Measurements from ENCODE around the gene LHFPL2.
"Not testable (repeated sequence)": the region's sequence is repeated elsewhere in the genome, so short reads cannot be mapped to it uniquely, and the experiment has no call there.

Gene LHFPL2

GRCh38 chr5:78475370-78475769, 173.2 kb downstream of the LHFPL2 start:
- H3K4me3 ChIP-seq (ENCODE audit: low read length), result no peak overlapping the region
- H3K4me1 ChIP-seq (ENCODE audit: control insufficient read depth, low read depth, low read length), result no peaks in the 10 kb centered on the region
- no peak overlapping the region for H3K27ac ChIP-seq (ENCODE audit: low read length)
- H3K9ac ChIP-seq (ENCODE audit: low read length), result no peak overlapping the region
- no peaks in the 10 kb centered on the region for H3K27me3 ChIP-seq (ENCODE audit: control insufficient read depth, insufficient read depth, low read length)
- no peaks in the 10 kb centered on the region for H3K9me3 ChIP-seq (ENCODE audit: control insufficient read depth, low read depth, low read length)
- H3K36me3 ChIP-seq (ENCODE audit: control insufficient read depth, low read depth, low read length), result no peaks in the 10 kb centered on the region

- no peaks in the 10 kb centered on the region for H3K27me3 ChIP-seq (ENCODE audit: control insufficient read depth, insufficient read depth, low read length)
- H3K4me1 ChIP-seq (ENCODE audit: control insufficient read depth, low read depth, low read length), result no peaks in the 10 kb centered on the region
- no peaks in the 10 kb centered on the region for H3K36me3 ChIP-seq (ENCODE audit: control insufficient read depth, low read depth, low read length)
- no peak overlapping the region for H3K27ac ChIP-seq (ENCODE audit: low read length)
- H3K9ac ChIP-seq (ENCODE audit: low read length), result no peak overlapping the region
- H3K9me3 ChIP-seq (ENCODE audit: control insufficient read depth, low read depth, low read length), result no peaks in the 10 kb centered on the region
- H3K4me3 ChIP-seq (ENCODE audit: low read length), result no peak overlapping the region
These were observed 174.8 kb downstream of the LHFPL2 start for GRCh38 chr5:78473751-78474150.

GRCh38 chr5:78472469-78473106, 176.0 kb downstream of the LHFPL2 start:
- Histone ChIP-seq H3K9me3 (ENCODE audit: control insufficient read depth, low read depth, low read length) (no peaks in the 10 kb centered on the region), H3K36me3 (ENCODE audit: control insufficient read depth, low read depth, low read length) (no peaks in the 10 kb centered on the region), H3K4me1 (ENCODE audit: control insufficient read depth, low read depth, low read length) (no peaks in the 10 kb centered on the region), H3K9ac (ENCODE audit: low read length) (no peak overlapping the region), H3K4me3 (ENCODE audit: low read length) (no peak overlapping the region), H3K27ac (ENCODE audit: low read length) (no peak overlapping the region), H3K27me3 (ENCODE audit: control insufficient read depth, insufficient read depth, low read length) (no peaks in the 10 kb centered on the region)

GRCh38 chr5:78471896-78472295, 176.7 kb downstream of the LHFPL2 start:
- Histone ChIP-seq H3K4me3 (ENCODE audit: low read length) (no peak overlapping the region), H3K4me1 (ENCODE audit: control insufficient read depth, low read depth, low read length) (no peaks in the 10 kb centered on the region), H3K27ac (ENCODE audit: low read length) (no peak overlapping the region), H3K27me3 (ENCODE audit: control insufficient read depth, insufficient read depth, low read length) (no peaks in the 10 kb centered on the region), H3K9me3 (ENCODE audit: control insufficient read depth, low read depth, low read length) (no peaks in the 10 kb centered on the region), H3K36me3 (ENCODE audit: control insufficient read depth, low read depth, low read length) (no peaks in the 10 kb centered on the region), H3K9ac (ENCODE audit: low read length) (no peak overlapping the region)

GRCh38 chr5:78467752-78468357, 180.7 kb downstream of the LHFPL2 start:
- Histone ChIP-seq H3K36me3 (ENCODE audit: control insufficient read depth, low read depth, low read length) (no peaks in the 10 kb centered on the region), H3K4me3 (ENCODE audit: low read length) (no peak overlapping the region), H3K27me3 (ENCODE audit: control insufficient read depth, insufficient read depth, low read length) (no peaks in the 10 kb centered on the region), H3K4me1 (ENCODE audit: control insufficient read depth, low read depth, low read length) (no peaks in the 10 kb centered on the region), H3K9me3 (ENCODE audit: control insufficient read depth, low read depth, low read length) (no peaks in the 10 kb centered on the region), H3K27ac (ENCODE audit: low read length) (no peak overlapping the region), H3K9ac (ENCODE audit: low read length) (no peak overlapping the region)

GRCh38 chr5:78467140-78467539, 181.4 kb downstream of the LHFPL2 start:
- Histone ChIP-seq H3K4me1 (ENCODE audit: control insufficient read depth, low read depth, low read length) (no peaks in the 10 kb centered on the region), H3K36me3 (ENCODE audit: control insufficient read depth, low read depth, low read length) (no peaks in the 10 kb centered on the region)

GRCh38 chr5:78458843-78459242, 189.7 kb downstream of the LHFPL2 start:
- H3K27ac ChIP-seq (ENCODE audit: low read length), result no peak overlapping the region

More at GRCh38 chr5:78467140-78467539, 181.4 kb downstream of the LHFPL2 start:
- no peaks in the 10 kb centered on the region for H3K9me3 ChIP-seq (ENCODE audit: control insufficient read depth, low read depth, low read length)
- H3K27ac ChIP-seq (ENCODE audit: low read length), result no peak overlapping the region
- H3K9ac ChIP-seq (ENCODE audit: low read length), result no peak overlapping the region
- H3K4me3 ChIP-seq (ENCODE audit: low read length), result no peak overlapping the region
- no peaks in the 10 kb centered on the region for H3K27me3 ChIP-seq (ENCODE audit: control insufficient read depth, insufficient read depth, low read length)

GRCh38 chr5:78457507-78457906, 191.1 kb downstream of the LHFPL2 start:
- not testable (repeated sequence) for H3K36me3 ChIP-seq (ENCODE audit: control insufficient read depth, low read depth, low read length); H3K27me3 ChIP-seq (ENCODE audit: control insufficient read depth, insufficient read depth, low read length); H3K9ac ChIP-seq (ENCODE audit: low read length); H3K4me1 ChIP-seq (ENCODE audit: control insufficient read depth, low read depth, low read length); H3K4me3 ChIP-seq (ENCODE audit: low read length); H3K27ac ChIP-seq (ENCODE audit: low read length); H3K9me3 ChIP-seq (ENCODE audit: control insufficient read depth, low read depth, low read length)

More at GRCh38 chr5:78458843-78459242, 189.7 kb downstream of the LHFPL2 start:
- no peaks in the 10 kb centered on the region for H3K9me3 ChIP-seq (ENCODE audit: control insufficient read depth, low read depth, low read length)
- H3K27me3 ChIP-seq (ENCODE audit: control insufficient read depth, insufficient read depth, low read length), result no peaks in the 10 kb centered on the region
- H3K36me3 ChIP-seq (ENCODE audit: control insufficient read depth, low read depth, low read length), result no peaks in the 10 kb centered on the region
- H3K9ac ChIP-seq (ENCODE audit: low read length), result no peak overlapping the region
- no peaks in the 10 kb centered on the region for H3K4me1 ChIP-seq (ENCODE audit: control insufficient read depth, low read depth, low read length)
- H3K4me3 ChIP-seq (ENCODE audit: low read length), result no peak overlapping the region

GRCh38 chr5:78449103-78449502, 199.5 kb downstream of the LHFPL2 start:
- no peak overlapping the region for H3K9ac ChIP-seq (ENCODE audit: low read length)
- no peaks in the 10 kb centered on the region for H3K9me3 ChIP-seq (ENCODE audit: control insufficient read depth, low read depth, low read length)
- no peaks in the 10 kb centered on the region for H3K4me1 ChIP-seq (ENCODE audit: control insufficient read depth, low read depth, low read length)
- H3K4me3 ChIP-seq (ENCODE audit: low read length), result no peak overlapping the region
- H3K36me3 ChIP-seq (ENCODE audit: control insufficient read depth, low read depth, low read length), result no peaks in the 10 kb centered on the region
- H3K27me3 ChIP-seq (ENCODE audit: control insufficient read depth, insufficient read depth, low read length), result no peaks in the 10 kb centered on the region
- H3K27ac ChIP-seq (ENCODE audit: low read length), result no peak overlapping the region

- Histone ChIP-seq H3K4me3 (ENCODE audit: low read length) (no peak overlapping the region), H3K36me3 (ENCODE audit: control insufficient read depth, low read depth, low read length) (no peaks in the 10 kb centered on the region), H3K4me1 (ENCODE audit: control insufficient read depth, low read depth, low read length) (no peaks in the 10 kb centered on the region), H3K27me3 (ENCODE audit: control insufficient read depth, insufficient read depth, low read length) (no peaks in the 10 kb centered on the region), H3K27ac (ENCODE audit: low read length) (no peak overlapping the region), H3K9ac (ENCODE audit: low read length) (no peak overlapping the region), H3K9me3 (ENCODE audit: control insufficient read depth, low read depth, low read length) (no peaks in the 10 kb centered on the region)
These were observed 200.7 kb downstream of the LHFPL2 start for GRCh38 chr5:78447775-78448424.

Data from iPS-18a (cell line).